DOHH2 (cell line): Measurements from ENCODE around the gene HES7.

Source experiments
- H3F3A ChIP-seq: fragments of 200-600 bp; sonication (generic), shearing (Covaris generic); 2 replicates; pipeline ENCODE4 v1.6.0; 2016; ENCODE audit warnings: antibody characterized with exemption, mild to moderate bottlenecking; ENCODE audit not compliant: control insufficient read depth, insufficient read depth
- H3K27ac ChIP-seq: fragments of 200-600 bp; sonication (generic); 2 replicates; pipeline ENCODE4 v1.5.1; 2014; ENCODE audit warnings: low read depth, mild to moderate bottlenecking, low read length, moderate library complexity
- H3K27me3 ChIP-seq: fragments of 200-600 bp; sonication (generic); 2 replicates; pipeline ENCODE4 v1.6.1; 2014; ENCODE audit warnings: mild to moderate bottlenecking, low read length, mixed read lengths; ENCODE audit not compliant: control insufficient read depth
- H3K36me3 ChIP-seq: fragments of 200-600 bp; sonication (generic); 2 replicates; pipeline ENCODE4 v1.6.1; 2014; ENCODE audit warnings: mild to moderate bottlenecking, low read length, moderate library complexity, mixed read lengths; ENCODE audit not compliant: control insufficient read depth
- H3K4me1 ChIP-seq: fragments of 200-600 bp; sonication (generic); 2 replicates; pipeline ENCODE4 v1.6.1; 2014; ENCODE audit warnings: mild to moderate bottlenecking, low read length, mixed read lengths; ENCODE audit not compliant: control insufficient read depth
- H3K4me2 ChIP-seq: fragments of 200-600 bp; sonication (generic); 2 replicates; pipeline ENCODE4 v1.6.0; 2014; ENCODE audit warnings: mild to moderate bottlenecking, low read length, moderate library complexity
- H3K4me3 ChIP-seq: fragments of 200-600 bp; sonication (generic); 2 replicates; pipeline ENCODE4 v1.5.1; 2014; ENCODE audit warnings: mild to moderate bottlenecking, low read length, mixed read lengths
- H3K79me2 ChIP-seq: fragments of 200-600 bp; sonication (generic); 2 replicates; pipeline ENCODE4 v1.6.1; 2014; ENCODE audit warnings: mild to moderate bottlenecking, low read length, mixed read lengths; ENCODE audit not compliant: control insufficient read depth
- H3K9me2 ChIP-seq: fragments of 200-600 bp; sonication (generic); replicated peaks from 2 replicates; pipeline ENCODE4 v1.6.1; 2014; ENCODE audit warnings: mild to moderate bottlenecking, low read length, mixed read lengths; ENCODE audit not compliant: control insufficient read depth
- H3K9me3 ChIP-seq: fragments of 200-600 bp; sonication (generic); 2 replicates; pipeline ENCODE4 v1.6.1; 2014; ENCODE audit warnings: antibody characterized with exemption, low read length, mixed read lengths; ENCODE audit not compliant: control insufficient read depth, insufficient read depth
- H4K20me1 ChIP-seq: fragments of 200-600 bp; sonication (generic); 2 replicates; pipeline ENCODE4 v1.6.0; 2014; ENCODE audit warnings: low read depth, mild to moderate bottlenecking, antibody characterized with exemption, low read length, moderate library complexity; ENCODE audit not compliant: control insufficient read depth, insufficient read depth
- CTCF ChIP-seq: fragments of 200-600 bp; sonication (generic); IDR thresholded peaks from one replicate; pipeline ENCODE4 v1.5.1; 2014; ENCODE audit warnings: antibody characterized with exemption, mild to moderate bottlenecking, low read depth, low read length; ENCODE audit not compliant: poor library complexity, severe bottlenecking
- EZH2phosphoT487 ChIP-seq: fragments of 200-600 bp; sonication (generic); IDR thresholded peaks from 2 replicates; pipeline ENCODE4 v1.6.1; 2017; ENCODE audit warnings: borderline replicate concordance, mild to moderate bottlenecking, antibody characterized with exemption, low read length, moderate library complexity, mixed read lengths

The HES7 gene

DNA sequence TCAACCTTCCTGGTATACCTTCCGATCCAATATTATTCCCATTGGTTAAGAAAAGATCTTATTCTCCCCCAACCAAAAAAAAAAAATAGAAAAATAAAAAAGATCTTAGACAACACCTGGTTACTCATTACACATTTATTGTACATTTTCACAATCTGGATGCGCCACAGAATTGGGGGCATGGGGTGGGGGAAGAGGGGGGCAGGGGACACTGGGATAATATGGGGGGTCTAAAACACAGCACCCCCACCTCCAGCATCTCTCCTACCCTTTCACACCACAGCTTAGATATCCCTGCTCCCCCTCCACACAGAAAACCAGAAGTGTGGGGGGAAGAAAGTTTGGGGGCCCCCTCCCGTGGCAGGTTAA, 35.1 kb upstream of the HES7 start:
- H3F3A ChIP-seq: peaks cover 22% of the 10 kb centered on the region
- no peak overlapping the region for H3K4me3 ChIP-seq
- no peaks in the 10 kb centered on the region for H3K9me2 ChIP-seq
- no peak overlapping the region for H3K27ac ChIP-seq
- peaks cover 43% of the 10 kb centered on the region for H3K36me3 ChIP-seq
- peaks cover 36% of the 10 kb centered on the region for H3K79me2 ChIP-seq
- no peaks in the 10 kb centered on the region for H3K9me3 ChIP-seq
- H3K27me3 ChIP-seq: no peaks in the 10 kb centered on the region
- no peak for TF ChIP-seq CTCF
- no peak for TF ChIP-seq EZH2phosphoT487
- H3K4me1 ChIP-seq: peaks cover 69% of the 10 kb centered on the region
- H3K4me2 ChIP-seq: peak overlapping the region; percentile 74; the same call in 1 of the 2 replicates
- H4K20me1 ChIP-seq: peaks cover 7% of the 10 kb centered on the region; the same call in 1 of the 2 replicates

DNA sequence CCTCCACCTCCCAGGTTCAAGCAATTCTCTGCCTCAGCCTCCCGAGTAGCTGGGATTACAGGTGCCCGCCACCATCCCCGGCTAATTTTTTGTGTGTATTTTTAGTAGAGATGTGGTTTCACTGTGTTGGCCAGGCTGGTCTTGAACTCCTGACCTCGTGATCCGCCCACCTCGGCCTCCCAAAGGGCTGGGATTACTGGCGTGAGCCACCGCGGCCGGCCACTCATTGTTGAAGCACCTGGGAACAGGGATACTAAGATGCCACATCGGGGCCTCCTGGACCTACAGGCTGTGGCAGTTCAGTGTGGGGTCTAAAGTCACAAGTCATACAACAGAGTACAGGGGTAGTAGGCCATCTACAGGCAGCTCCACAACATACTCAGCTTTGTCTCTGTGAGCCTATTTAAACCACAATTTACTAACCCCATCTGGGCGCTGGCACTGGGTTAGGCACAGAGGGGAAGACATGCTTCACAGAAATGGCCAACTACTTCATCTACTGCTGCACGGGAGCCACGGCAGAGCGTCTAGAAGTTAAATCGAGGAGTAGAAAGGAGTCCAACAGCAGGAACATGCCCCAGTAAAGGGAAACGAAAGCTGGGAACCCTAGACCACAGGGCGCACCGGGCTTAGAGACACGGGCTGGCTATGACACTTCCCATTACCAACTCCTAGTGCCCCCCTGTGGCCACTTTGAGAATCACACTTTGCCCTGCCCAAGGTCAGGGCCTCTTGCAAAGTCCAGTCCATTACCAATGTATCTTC, 34.5 kb upstream of the HES7 start:
- H3K27ac ChIP-seq: peak overlapping the region; percentile 37
- peak overlapping the region; percentile 74 for H3K4me2 ChIP-seq
- peak overlapping the region; percentile 43 for H3K4me3 ChIP-seq
- no peaks in the 10 kb centered on the region for H3K27me3 ChIP-seq
- H3F3A ChIP-seq: peaks cover 18% of the 10 kb centered on the region
- H3K79me2 ChIP-seq: peaks cover 36% of the 10 kb centered on the region
- H3K9me3 ChIP-seq: no peaks in the 10 kb centered on the region
- peaks cover 7% of the 10 kb centered on the region; the same call in 1 of the 2 replicates for H4K20me1 ChIP-seq
- no peaks in the 10 kb centered on the region for H3K9me2 ChIP-seq
- peaks cover 69% of the 10 kb centered on the region for H3K4me1 ChIP-seq
- TF ChIP-seq CTCF (peak; percentile 83), EZH2phosphoT487 (no peak)
- peaks cover 43% of the 10 kb centered on the region for H3K36me3 ChIP-seq

DNA sequence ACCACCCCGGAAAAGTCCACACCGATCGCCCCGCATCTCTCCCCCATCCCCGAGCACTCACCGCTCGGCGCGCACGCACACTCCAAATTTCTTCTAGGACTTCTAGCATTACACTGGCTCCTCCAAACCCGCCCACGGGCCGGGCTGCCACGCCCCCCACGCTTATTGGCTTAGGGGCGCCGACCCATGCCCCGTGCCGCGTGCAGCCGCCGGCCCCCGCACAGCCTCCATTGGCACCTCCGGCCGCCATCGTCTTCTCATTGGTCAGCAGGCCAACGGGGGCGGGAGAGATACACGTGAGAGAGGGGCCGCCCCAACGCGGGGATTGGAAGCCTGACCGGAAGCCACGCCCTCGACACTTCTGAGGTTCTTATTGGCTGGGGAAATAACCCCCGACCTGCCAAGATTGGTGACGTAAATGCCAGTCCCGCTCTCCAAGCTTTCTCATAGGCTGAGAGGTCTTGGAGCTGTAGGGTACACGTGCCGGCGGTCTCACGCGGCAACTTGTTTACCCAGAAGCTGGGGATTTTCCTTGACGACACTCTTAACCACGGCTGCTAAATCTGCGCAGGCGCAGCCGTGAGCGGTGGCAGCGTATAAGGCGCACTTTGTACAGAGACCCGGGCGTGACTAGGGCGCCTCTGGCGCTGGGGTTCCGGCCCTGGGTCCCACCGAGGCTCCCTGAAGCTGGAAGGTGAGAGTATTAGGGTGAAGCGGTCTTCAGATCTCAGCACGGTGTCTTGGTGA, 32.5 kb upstream of the HES7 start:
- peaks cover under 1% of the 10 kb centered on the region; the same call in 1 of the 2 replicates for H4K20me1 ChIP-seq
- TF ChIP-seq CTCF: peak; percentile 31
- no peak for TF ChIP-seq EZH2phosphoT487
- H3K4me2 ChIP-seq: peak overlapping the region; percentile 99
- peaks cover 30% of the 10 kb centered on the region for H3K36me3 ChIP-seq
- peak overlapping the region; percentile 65 for H3K27ac ChIP-seq
- H3K9me3 ChIP-seq: no peaks in the 10 kb centered on the region
- peaks cover 24% of the 10 kb centered on the region for H3F3A ChIP-seq
- H3K4me1 ChIP-seq: peaks cover 78% of the 10 kb centered on the region
- no peaks in the 10 kb centered on the region for H3K9me2 ChIP-seq
- peaks cover 26% of the 10 kb centered on the region for H3K79me2 ChIP-seq
- H3K4me3 ChIP-seq: peak overlapping the region; percentile 78
- H3K27me3 ChIP-seq: no peaks in the 10 kb centered on the region
